Astrocyte of the spinal cord (primary cell): Measurements from ENCODE around the gene KMT2C.
"Not testable (repeated sequence)": the region's sequence is repeated elsewhere in the genome, so short reads cannot be mapped to it uniquely, and the experiment has no call there.

Experiments used
- DNase-seq: peaks from one replicate; pipeline ENCODE4 v3.0.0; 2011; ENCODE audit warnings: low read depth, low spot score
- H3K4me3 ChIP-seq: 2 replicates; pipeline ENCODE4 v1.5.1; 2011; ENCODE audit warnings: low read depth, mild to moderate bottlenecking, low read length, moderate library complexity
- in situ Hi-C: cut with HindIII; loops from 2 replicates; pipeline ENCODE4 v1.10.0; 2017; ENCODE audit warnings: low sequenced_read_pairs
- TF ChIP-seq, protein P1 (sequence below): IDR thresholded peaks from 2 replicates; pipeline ENCODE4 v1.5.1; 2012; ENCODE audit warnings: low read depth, mild to moderate bottlenecking, low read length, inconsistent platforms

Gene KMT2C

GRCh38 chr7:152476551-152476950 is 40.7 kb upstream of the KMT2C start:
- no peak for DNase-seq
- no peak overlapping the region for H3K4me3 ChIP-seq
- in situ Hi-C loops: no loop called here
- TF ChIP-seq, protein P1, sequence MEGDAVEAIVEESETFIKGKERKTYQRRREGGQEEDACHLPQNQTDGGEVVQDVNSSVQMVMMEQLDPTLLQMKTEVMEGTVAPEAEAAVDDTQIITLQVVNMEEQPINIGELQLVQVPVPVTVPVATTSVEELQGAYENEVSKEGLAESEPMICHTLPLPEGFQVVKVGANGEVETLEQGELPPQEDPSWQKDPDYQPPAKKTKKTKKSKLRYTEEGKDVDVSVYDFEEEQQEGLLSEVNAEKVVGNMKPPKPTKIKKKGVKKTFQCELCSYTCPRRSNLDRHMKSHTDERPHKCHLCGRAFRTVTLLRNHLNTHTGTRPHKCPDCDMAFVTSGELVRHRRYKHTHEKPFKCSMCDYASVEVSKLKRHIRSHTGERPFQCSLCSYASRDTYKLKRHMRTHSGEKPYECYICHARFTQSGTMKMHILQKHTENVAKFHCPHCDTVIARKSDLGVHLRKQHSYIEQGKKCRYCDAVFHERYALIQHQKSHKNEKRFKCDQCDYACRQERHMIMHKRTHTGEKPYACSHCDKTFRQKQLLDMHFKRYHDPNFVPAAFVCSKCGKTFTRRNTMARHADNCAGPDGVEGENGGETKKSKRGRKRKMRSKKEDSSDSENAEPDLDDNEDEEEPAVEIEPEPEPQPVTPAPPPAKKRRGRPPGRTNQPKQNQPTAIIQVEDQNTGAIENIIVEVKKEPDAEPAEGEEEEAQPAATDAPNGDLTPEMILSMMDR: no peak

- in situ Hi-C loops: not testable (repeated sequence)
Observed at GRCh38 chr7:152471023-152471620, 35.3 kb upstream of the KMT2C start.

GRCh38 chr7:152470251-152471022 is 34.6 kb upstream of the KMT2C start:
- DNase-seq, H3K4me3 ChIP-seq, in situ Hi-C loops: not testable (repeated sequence)

More at GRCh38 chr7:152471023-152471620, 35.3 kb upstream of the KMT2C start:
- H3K4me3 ChIP-seq, DNase-seq: not testable (repeated sequence)

DNA sequence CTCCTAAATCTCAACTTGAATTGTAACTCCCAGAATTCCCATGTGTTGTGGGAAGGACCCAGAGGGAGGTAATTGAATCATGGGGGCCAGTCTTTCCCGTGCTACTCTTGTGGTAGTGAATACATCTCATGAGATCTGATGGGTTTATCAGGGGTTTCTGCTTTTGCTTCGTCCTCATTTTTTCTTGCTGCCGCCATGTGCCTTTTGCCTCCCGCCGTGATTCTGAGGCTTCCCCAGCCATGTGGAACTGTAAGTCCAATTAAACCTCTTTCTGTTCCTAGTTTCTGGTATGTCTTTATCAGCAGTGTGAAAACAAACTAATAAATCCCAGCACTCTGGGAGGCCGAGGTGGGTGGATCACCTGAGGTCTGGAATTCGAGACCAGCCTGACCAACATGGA is 33.8 kb upstream of the KMT2C start:
- DNase-seq, H3K4me3 ChIP-seq, in situ Hi-C loops: not testable (repeated sequence)

DNA sequence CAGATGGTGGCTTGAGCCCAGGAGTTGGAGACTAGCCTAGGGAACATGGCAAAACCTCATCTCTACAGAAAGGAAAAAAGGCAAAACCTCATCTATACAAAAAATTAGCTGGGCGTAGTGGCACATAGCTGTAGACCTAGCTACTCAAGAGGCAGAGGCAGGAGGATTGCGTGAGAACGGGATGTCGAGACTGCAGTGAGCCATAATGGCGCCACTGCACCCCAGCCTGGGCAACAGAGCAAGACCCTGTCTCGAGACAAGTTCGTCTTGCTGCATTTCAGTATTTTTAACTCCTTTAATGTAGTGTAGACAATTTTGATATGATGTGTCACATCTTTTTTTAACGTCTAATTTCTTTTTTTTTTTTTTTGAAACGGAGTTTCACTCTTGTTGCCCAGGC is 31.4 kb upstream of the KMT2C start:
- in situ Hi-C loops: no loop called here
- no peak for DNase-seq
- no peak overlapping the region for H3K4me3 ChIP-seq
- TF ChIP-seq, protein P1: no peak

GRCh38 chr7:152465119-152465387 is 29.2 kb upstream of the KMT2C start:
- DNase-seq: no peak

GRCh38 chr7:152464312-152465118 is 28.7 kb upstream of the KMT2C start:
- DNase-seq: peak; percentile 84
- TF ChIP-seq, protein P1: no peak
- peak overlapping the region; percentile 77 for H3K4me3 ChIP-seq
- in situ Hi-C loops: no loop called here

More at GRCh38 chr7:152465119-152465387, 29.2 kb upstream of the KMT2C start:
- peak overlapping the region; percentile 77 for H3K4me3 ChIP-seq
- TF ChIP-seq, protein P1: no peak
- in situ Hi-C loops: no loop called here
